Measurements from ENCODE around the gene TNIK.

TNIK gene

DNA sequence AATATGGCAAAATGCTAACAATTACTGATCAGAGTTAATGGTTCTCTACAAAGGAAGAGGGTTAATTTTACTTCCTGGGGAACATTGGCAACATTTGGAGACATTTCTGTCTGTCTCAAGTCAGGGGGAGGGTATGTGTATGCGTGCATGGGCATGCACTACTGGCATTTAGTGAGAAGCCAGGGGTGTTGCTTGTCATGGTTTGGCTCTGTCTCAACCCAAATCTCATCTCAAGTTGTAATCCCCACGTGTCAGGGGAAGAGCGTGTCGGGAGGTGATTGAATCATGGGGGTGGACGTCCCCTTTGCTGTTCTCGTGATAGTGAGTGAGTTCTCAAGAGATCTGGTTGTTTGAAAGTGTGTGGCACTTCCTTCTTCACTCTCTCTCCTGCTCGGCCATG, 28.3 kb upstream of the TNIK start:
- no peak overlapping the region for H3K27ac ChIP-seq
- TF ChIP-seq, protein P1, sequence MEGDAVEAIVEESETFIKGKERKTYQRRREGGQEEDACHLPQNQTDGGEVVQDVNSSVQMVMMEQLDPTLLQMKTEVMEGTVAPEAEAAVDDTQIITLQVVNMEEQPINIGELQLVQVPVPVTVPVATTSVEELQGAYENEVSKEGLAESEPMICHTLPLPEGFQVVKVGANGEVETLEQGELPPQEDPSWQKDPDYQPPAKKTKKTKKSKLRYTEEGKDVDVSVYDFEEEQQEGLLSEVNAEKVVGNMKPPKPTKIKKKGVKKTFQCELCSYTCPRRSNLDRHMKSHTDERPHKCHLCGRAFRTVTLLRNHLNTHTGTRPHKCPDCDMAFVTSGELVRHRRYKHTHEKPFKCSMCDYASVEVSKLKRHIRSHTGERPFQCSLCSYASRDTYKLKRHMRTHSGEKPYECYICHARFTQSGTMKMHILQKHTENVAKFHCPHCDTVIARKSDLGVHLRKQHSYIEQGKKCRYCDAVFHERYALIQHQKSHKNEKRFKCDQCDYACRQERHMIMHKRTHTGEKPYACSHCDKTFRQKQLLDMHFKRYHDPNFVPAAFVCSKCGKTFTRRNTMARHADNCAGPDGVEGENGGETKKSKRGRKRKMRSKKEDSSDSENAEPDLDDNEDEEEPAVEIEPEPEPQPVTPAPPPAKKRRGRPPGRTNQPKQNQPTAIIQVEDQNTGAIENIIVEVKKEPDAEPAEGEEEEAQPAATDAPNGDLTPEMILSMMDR (IDR thresholded peaks at IDR 0.05) = no peak
- TF ChIP-seq ZFX (IDR thresholded peaks at IDR 0.05; ENCODE audit: borderline replicate concordance) = no peak

DNA sequence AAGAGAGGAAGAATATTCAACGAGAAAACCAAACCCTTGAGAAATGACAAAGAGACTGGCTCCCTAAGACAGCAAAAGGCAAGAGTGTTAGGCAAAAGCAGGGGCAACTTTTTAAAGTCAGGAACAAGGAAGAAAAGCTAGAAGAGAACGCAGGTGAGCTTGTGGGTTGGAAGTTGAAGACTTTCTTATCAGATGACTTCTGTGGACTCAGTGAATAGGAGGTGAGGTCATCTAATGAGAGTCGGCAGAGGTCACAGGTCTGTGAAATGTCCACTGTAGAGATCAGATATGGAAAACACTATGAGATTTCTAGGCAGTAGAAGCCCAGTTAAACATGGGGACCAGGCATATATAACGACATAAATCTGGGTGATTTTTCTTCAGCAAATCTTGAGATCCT, 27.2 kb upstream of the TNIK start:
- H3K27ac ChIP-seq = no peak overlapping the region
- TF ChIP-seq ZFX (IDR thresholded peaks at IDR 0.05; ENCODE audit: borderline replicate concordance) = no peak

DNA sequence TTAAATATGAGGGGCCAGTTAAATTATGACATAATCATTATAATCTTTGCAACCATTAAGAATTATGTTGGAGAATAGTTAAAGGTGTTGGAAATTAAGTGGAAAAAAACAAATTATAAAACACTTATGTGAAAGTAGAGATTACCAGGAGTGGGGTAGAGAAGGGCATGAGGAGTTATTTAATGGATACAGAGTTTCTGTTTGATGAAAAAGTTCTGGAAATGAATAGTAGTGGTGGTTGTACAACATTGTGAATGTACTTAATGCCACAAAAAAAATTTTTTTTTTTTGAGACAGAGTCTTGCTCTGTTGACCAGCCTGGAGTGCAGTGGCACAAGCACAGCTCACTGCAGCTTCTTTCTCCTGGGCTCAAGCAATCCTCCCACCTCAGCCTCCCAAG, 25.1 kb upstream of the TNIK start:
- no peak overlapping the region for H3K27ac ChIP-seq
- no peak for TF ChIP-seq ZFX (IDR thresholded peaks at IDR 0.05; ENCODE audit: borderline replicate concordance)
- TF ChIP-seq, protein P1 (IDR thresholded peaks at IDR 0.05) = no peak

DNA sequence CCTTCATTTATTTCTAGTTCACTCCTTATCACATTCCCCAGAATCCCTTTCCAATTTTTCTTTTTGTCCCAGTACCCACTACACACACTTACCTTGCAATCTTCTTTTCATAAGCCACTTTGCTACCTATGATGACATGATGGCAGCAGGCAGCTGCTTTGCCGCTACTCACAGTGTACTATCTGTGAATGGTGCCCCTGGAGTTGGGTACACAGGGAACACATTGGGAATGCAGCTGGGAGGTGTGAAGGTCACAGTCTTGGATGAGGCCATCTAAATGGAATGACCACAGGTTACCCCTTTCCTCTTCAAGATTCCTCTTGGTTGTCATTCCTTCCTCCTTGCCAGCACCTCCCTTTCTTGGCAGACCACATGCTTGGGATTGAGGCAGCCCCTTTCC, 20.8 kb upstream of the TNIK start:
- TF ChIP-seq, protein P1 (IDR thresholded peaks at IDR 0.05) = no peak
- TF ChIP-seq ZFX (IDR thresholded peaks at IDR 0.05; ENCODE audit: borderline replicate concordance) = no peak
- no peak overlapping the region for H3K27ac ChIP-seq

DNA sequence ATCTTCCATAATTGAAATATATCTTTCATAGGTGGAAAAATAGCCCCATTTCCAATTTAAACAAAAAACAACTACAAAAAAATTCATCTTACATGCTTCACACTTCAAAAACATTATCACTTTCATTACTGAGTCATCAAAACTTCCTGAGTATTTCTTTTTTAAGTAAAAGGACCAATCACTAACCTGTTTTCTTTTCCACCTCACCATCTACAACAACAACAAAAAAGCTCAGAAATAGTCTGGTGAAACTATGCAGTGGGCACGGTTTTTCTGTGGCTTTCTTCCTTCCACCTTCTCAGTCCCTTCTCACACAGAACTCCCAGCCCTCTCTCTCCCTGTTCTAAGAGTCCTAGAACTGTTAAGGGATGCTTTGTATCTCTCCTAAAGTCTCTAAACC, 20.3 kb upstream of the TNIK start:
- TF ChIP-seq ZFX (IDR thresholded peaks at IDR 0.05; ENCODE audit: borderline replicate concordance) = no peak
- TF ChIP-seq, protein P1 (IDR thresholded peaks at IDR 0.05) = no peak
- no peak overlapping the region for H3K27ac ChIP-seq

DNA sequence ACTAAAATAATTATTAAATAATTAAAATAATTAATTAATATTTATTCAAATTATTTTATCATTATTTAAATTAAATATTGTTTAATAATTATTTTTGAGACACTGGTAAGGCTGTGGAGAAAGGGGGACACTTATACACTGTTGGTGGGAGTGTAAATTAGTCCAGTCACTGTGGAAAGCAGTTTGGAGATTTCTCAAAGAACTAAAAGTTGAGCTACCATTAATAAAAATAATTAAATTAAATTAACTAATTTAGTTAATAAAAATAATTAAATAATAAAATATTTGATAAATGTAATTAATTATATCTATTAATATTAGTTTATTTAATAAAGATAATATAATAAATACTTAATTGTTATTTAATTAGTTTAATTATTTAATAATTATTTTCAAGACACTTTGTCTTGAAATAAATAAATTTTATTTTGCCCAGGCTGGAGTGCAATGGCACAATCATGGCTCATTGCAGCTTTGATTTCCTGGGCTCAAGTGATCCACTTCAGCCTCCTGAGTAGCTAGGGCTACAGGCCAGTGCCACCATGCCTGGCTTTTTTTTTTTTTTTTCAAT, 16.4 kb upstream of the TNIK start:
- TF ChIP-seq, protein P1 (IDR thresholded peaks at IDR 0.05) = no peak
- no peak for TF ChIP-seq ZFX (IDR thresholded peaks at IDR 0.05; ENCODE audit: borderline replicate concordance)
- H3K27ac ChIP-seq = no peak overlapping the region

DNA sequence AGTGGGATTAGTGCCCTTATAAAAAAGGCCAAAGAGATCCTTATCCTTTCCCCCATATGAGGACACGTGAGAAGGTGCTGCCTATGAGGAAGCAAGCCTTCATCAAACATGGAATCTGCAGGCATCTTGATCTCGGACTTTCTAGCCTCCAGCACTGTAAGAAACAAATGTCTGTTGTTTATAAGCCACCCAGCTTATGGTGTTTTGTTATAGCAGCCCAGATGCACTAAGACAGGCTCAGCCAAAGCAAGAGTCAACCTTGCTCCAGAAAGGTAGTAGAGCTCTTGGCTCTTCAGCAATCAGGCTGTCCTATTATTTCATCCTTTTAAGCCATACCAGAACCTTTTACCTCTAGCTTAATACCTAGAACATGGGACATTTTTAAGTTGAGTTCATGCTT, 12.3 kb upstream of the TNIK start:
- H3K27ac ChIP-seq = no peak overlapping the region
- TF ChIP-seq, protein P1 (IDR thresholded peaks at IDR 0.05) = no peak
- no peak for TF ChIP-seq ZFX (IDR thresholded peaks at IDR 0.05; ENCODE audit: borderline replicate concordance)

DNA sequence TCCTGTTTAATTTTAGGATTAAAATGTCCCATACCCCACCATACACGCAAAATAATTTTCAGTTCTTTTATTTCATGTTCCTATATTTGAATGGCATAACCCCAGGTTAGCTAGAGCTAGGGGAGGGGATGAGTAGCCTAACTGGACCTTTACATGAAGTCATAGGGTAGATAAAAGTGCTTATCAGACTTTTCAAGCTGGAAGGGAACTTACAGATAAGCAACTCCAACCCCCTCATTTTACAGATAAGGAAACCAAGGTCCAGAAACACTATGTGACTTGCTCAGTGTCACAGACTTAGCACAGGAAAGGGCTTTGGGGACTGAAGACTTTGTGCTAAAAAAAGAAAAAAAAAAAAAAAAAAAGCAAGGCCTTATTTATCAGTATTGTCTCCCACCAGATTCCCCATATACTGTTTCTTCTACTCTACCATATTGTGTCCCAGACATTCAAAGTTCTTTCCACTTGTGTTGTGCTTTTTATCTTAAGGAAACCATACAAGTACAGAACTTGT, 10.6 kb upstream of the TNIK start:
- no peak overlapping the region for H3K27ac ChIP-seq
- TF ChIP-seq, protein P1 (IDR thresholded peaks at IDR 0.05) = no peak
- no peak for TF ChIP-seq ZFX (IDR thresholded peaks at IDR 0.05; ENCODE audit: borderline replicate concordance)
